ENCODE data around the gene KDELR1.

The KDELR1 gene

GRCh38 chr19:48370955-48371354 lies 20.4 kb downstream of the KDELR1 start:
- no peak for DNase-seq

- DNase-seq = no peak
These were observed 22.4 kb downstream of the KDELR1 start for GRCh38 chr19:48368936-48369335.

GRCh38 chr19:48367855-48368254 lies 23.5 kb downstream of the KDELR1 start:
- DNase-seq = no peak

GRCh38 chr19:48365602-48366001 lies 25.7 kb downstream of the KDELR1 start:
- DNase-seq = no peak

- DNase-seq = no peak
These were observed 26.6 kb downstream of the KDELR1 start for GRCh38 chr19:48364598-48365348.

- DNase-seq = peak; percentile 96 to 97
These were observed 27.3 kb downstream of the KDELR1 start, which contains the start of the genes SYNGR4 and TMEM143 for GRCh38 chr19:48363810-48364597. Gene SYNGR4 (plus strand): TSS chr19:48364367. CDS start chr19:48365843, 1,476 bp downstream. Gene TMEM143 (minus strand): TSS chr19:48363940. CDS start chr19:48363920, 20 bp downstream.

GRCh38 chr19:48363500-48363809 lies 27.9 kb downstream of the KDELR1 start:
- no peak for DNase-seq

- DNase-seq = peak; percentile 90 to 93
These were observed 28.4 kb downstream of the KDELR1 start for GRCh38 chr19:48362716-48363499.

- no peak for DNase-seq
These were observed 29.4 kb downstream of the KDELR1 start for GRCh38 chr19:48361912-48362311.

GRCh38 chr19:48359123-48359522 lies 32.2 kb downstream of the KDELR1 start:
- DNase-seq = no peak

GRCh38 chr19:48355365-48355954 lies 35.9 kb downstream of the KDELR1 start:
- no peak for DNase-seq

- DNase-seq = no peak
These were observed 36.9 kb downstream of the KDELR1 start for GRCh38 chr19:48354332-48354992.

GRCh38 chr19:48353677-48354076 lies 37.7 kb downstream of the KDELR1 start:
- DNase-seq = no peak

GRCh38 chr19:48351341-48351752 lies 40.0 kb downstream of the KDELR1 start:
- DNase-seq = peak; percentile 91 to 92

- no peak for DNase-seq
These were observed 40.5 kb downstream of the KDELR1 start for GRCh38 chr19:48350856-48351255.

- DNase-seq = no peak
These were observed 42.6 kb downstream of the KDELR1 start for GRCh38 chr19:48348737-48349136.

GRCh38 chr19:48348045-48348444 lies 43.3 kb downstream of the KDELR1 start:
- no peak for DNase-seq

- no peak for DNase-seq
These were observed 45.2 kb downstream of the KDELR1 start for GRCh38 chr19:48346191-48346590.

GRCh38 chr19:48344892-48345291 lies 46.5 kb downstream of the KDELR1 start:
- DNase-seq = no peak

- DNase-seq = no peak
These were observed 48.4 kb downstream of the KDELR1 start for GRCh38 chr19:48342841-48343540.

- no peak for DNase-seq
These were observed 49.0 kb downstream of the KDELR1 start for GRCh38 chr19:48342414-48342738.

All from activated CD4-positive, alpha-beta T cell treated with anti-CD3 and anti-CD28 coated beads, Interleukin-2, amount 50 U/mL, for 48 hours (primary cell).